IMR-90 (cell line): Measurements from ENCODE around the gene NEO1. TPM values are rescaled to one million over a fixed set of nuclear protein-coding genes. Genes with fewer than 3 reads are reported as not detected.

ENCODE experiments used
- ATAC-seq: fragments of 200-7000 bp; cut with Tn5 transposase; 2 replicates; pipeline ENCODE4 v1.9.1; 2020; ENCODE audit warnings: low read depth, mild to moderate bottlenecking, moderate library complexity
- BruUV-seq: library from RNA; stranded (reverse); fragments of 400-500 nt; replicated peaks from 2 replicates; lab custom pipeline; 2021; lab: Mats Ljungman, UMichigan
- CTCF ChIA-PET: fragments of 300-600 bp; formaldehyde crosslinking; extraction: SDS; loops from one replicate; lab custom pipeline; 2021; ENCODE audit warnings: antibody characterized with exemption; lab: Yijun Ruan, JAX
- POLR2A ChIA-PET: fragments of 300-600 bp; sonication (Branson Sonifier 250); formaldehyde crosslinking; loops from one replicate; lab custom pipeline; 2022; ENCODE audit warnings: antibody characterized with exemption; ENCODE audit not compliant: unreplicated experiment; lab: Charles Lee
- DNase-seq: peaks from one replicate; pipeline ENCODE4 v3.0.0; 2013
- H2AFZ ChIP-seq: replicated peaks from 2 replicates; pipeline ENCODE3; 2013; ENCODE audit warnings: low read length, mild to moderate bottlenecking; ENCODE audit not compliant: poor library complexity
- H2AK5ac ChIP-seq: 2 replicates; pipeline ENCODE4 v1.6.1; 2013; ENCODE audit warnings: low read depth, low read length, inconsistent platforms
- H2AK9ac ChIP-seq: replicated peaks from 2 replicates; pipeline ENCODE3; 2013; ENCODE audit warnings: mild to moderate bottlenecking, low read depth, low read length, moderate library complexity; ENCODE audit not compliant: poor library complexity
- H2BK120ac ChIP-seq: 2 replicates; pipeline ENCODE4 v1.6.1; 2013; ENCODE audit warnings: low read depth, low read length, inconsistent platforms
- H2BK15ac ChIP-seq: 3 replicates; pipeline ENCODE4 v1.6.1; 2013; ENCODE audit warnings: low read depth, low read length, inconsistent platforms
- H2BK20ac ChIP-seq: 2 replicates; pipeline ENCODE4 v1.6.1; 2013; ENCODE audit warnings: low read depth, mild to moderate bottlenecking, inconsistent platforms, low read length, moderate library complexity
- H2BK5ac ChIP-seq: 2 replicates; pipeline ENCODE4 v1.6.1; 2013; ENCODE audit warnings: mild to moderate bottlenecking, low read depth, low read length, inconsistent platforms; ENCODE audit not compliant: poor library complexity, severe bottlenecking
- H3K14ac ChIP-seq: replicated peaks from 2 replicates; pipeline ENCODE4 v1.6.1; 2013; ENCODE audit warnings: low read depth, low read length, inconsistent platforms
- H3K18ac ChIP-seq: 2 replicates; pipeline ENCODE4 v1.6.1; 2013; ENCODE audit warnings: low read depth, low read length, control low read depth
- H3K23ac ChIP-seq: 2 replicates; pipeline ENCODE4 v1.6.1; 2013; ENCODE audit warnings: low read depth, low read length, inconsistent platforms
- H3K27ac ChIP-seq: 2 replicates; pipeline ENCODE4 v1.5.1; 2013; ENCODE audit warnings: mild to moderate bottlenecking, control low read depth, low read length; ENCODE audit not compliant: insufficient read depth
- H3K27me3 ChIP-seq: 2 replicates; pipeline ENCODE4 v1.6.1; 2013; ENCODE audit warnings: low read length; ENCODE audit not compliant: control insufficient read depth, insufficient read depth
- H3K36me3 ChIP-seq: 2 replicates; pipeline ENCODE4 v1.6.1; 2013; ENCODE audit warnings: low read length, mixed read lengths; ENCODE audit not compliant: control insufficient read depth, insufficient read depth
- H3K4ac ChIP-seq: 2 replicates; pipeline ENCODE4 v1.6.1; 2013; ENCODE audit warnings: low read depth, low read length, inconsistent platforms
- H3K4me1 ChIP-seq: 2 replicates; pipeline ENCODE4 v1.6.1; 2013; ENCODE audit warnings: low read length, mixed read lengths; ENCODE audit not compliant: control insufficient read depth, insufficient read depth
- H3K4me2 ChIP-seq: 2 replicates; pipeline ENCODE4 v1.6.1; 2013; ENCODE audit warnings: low read depth, mild to moderate bottlenecking, control low read depth, low read length, moderate library complexity
- H3K4me3 ChIP-seq: 2 replicates; pipeline ENCODE4 v1.5.1; 2013; ENCODE audit warnings: low read depth, mild to moderate bottlenecking, control low read depth, low read length, moderate library complexity; ENCODE audit not compliant: insufficient read depth
- H3K56ac ChIP-seq: 2 replicates; pipeline ENCODE4 v1.6.1; 2013; ENCODE audit warnings: low read length, inconsistent platforms; ENCODE audit not compliant: insufficient read depth; ENCODE audit errors: extremely low read depth
- H3K79me1 ChIP-seq, 2 experiments: 2 replicates each; pipeline ENCODE4 v1.6.1; 2013; ENCODE audit warnings: low read length in 2 of 2, inconsistent platforms in 1 of 2, low read depth in 1 of 2
- H3K9ac ChIP-seq: 2 replicates; pipeline ENCODE4 v1.6.1; 2013; ENCODE audit warnings: low read depth, low read length, control low read depth
- H3K9me1 ChIP-seq: 2 replicates; pipeline ENCODE4 v1.6.1; 2013; ENCODE audit warnings: low read length, inconsistent platforms; ENCODE audit not compliant: insufficient read depth
- H3K9me3 ChIP-seq: 2 replicates; pipeline ENCODE4 v1.6.1; 2013; ENCODE audit warnings: low read length; ENCODE audit not compliant: control insufficient read depth, insufficient read depth
- H4K20me1 ChIP-seq: 2 replicates; pipeline ENCODE4 v1.6.1; 2013; ENCODE audit warnings: low read length, inconsistent platforms; ENCODE audit not compliant: insufficient read depth
- H4K5ac ChIP-seq: 2 replicates; pipeline ENCODE4 v1.6.1; 2013; ENCODE audit warnings: mild to moderate bottlenecking, low read depth, low read length, control low read depth
- H4K8ac ChIP-seq, 2 experiments: 2 replicates each; pipeline ENCODE4 v1.6.1; 2013; ENCODE audit warnings: low read depth in 2 of 2, low read length in 2 of 2, control low read depth in 1 of 2, inconsistent platforms in 1 of 2
- H4K91ac ChIP-seq: 2 replicates; pipeline ENCODE4 v1.6.1; 2013; ENCODE audit warnings: low read depth, low read length, inconsistent platforms; ENCODE audit not compliant: insufficient read depth
- BHLHE40 ChIP-seq: fragments of 150-350 bp; IDR thresholded peaks from 2 replicates; pipeline ENCODE4 v1.6.1; 2016; ENCODE audit warnings: mild to moderate bottlenecking, low read depth, low read length
- CEBPB ChIP-seq: IDR thresholded peaks from 2 replicates; pipeline ENCODE4 v1.6.1; 2012; ENCODE audit warnings: low read depth, low read length, improper control_type of control experiment
- CHD1 ChIP-seq: IDR thresholded peaks from 2 replicates; pipeline ENCODE4 v1.6.1; 2012; ENCODE audit warnings: low read depth, low read length, improper control_type of control experiment
- CTCF ChIP-seq: conservative IDR thresholded peaks from 2 replicates; pipeline ENCODE4 v1.5.1; 2012; ENCODE audit warnings: mild to moderate bottlenecking, low read depth, low read length, improper control_type of control experiment
- ELK1 ChIP-seq: fragments of 150-350 bp; IDR thresholded peaks from 2 replicates; pipeline ENCODE4 v1.6.1; 2016; ENCODE audit warnings: low read depth, mild to moderate bottlenecking, low read length, moderate library complexity, borderline replicate concordance
- FOS ChIP-seq: fragments of 150-350 bp; IDR thresholded peaks from 2 replicates; pipeline ENCODE4 v1.6.1; 2016; ENCODE audit warnings: low read depth, low read length
- MAFK ChIP-seq: IDR thresholded peaks from 2 replicates; pipeline ENCODE4 v1.6.1; 2012; ENCODE audit warnings: low read depth, low read length, improper control_type of control experiment
- MAZ ChIP-seq: IDR thresholded peaks from 2 replicates; pipeline ENCODE4 v1.6.1; 2012; ENCODE audit warnings: low read depth, mild to moderate bottlenecking, low read length, improper control_type of control experiment, moderate library complexity, borderline replicate concordance
- MXI1 ChIP-seq: IDR thresholded peaks from 2 replicates; pipeline ENCODE4 v1.6.1; 2012; ENCODE audit warnings: low read depth, mild to moderate bottlenecking, low read length, moderate library complexity, borderline replicate concordance
- NFE2L2 ChIP-seq: fragments of 150-350 bp; IDR thresholded peaks from 2 replicates; pipeline ENCODE4 v1.6.1; 2016; ENCODE audit warnings: low read depth, mild to moderate bottlenecking, low read length
- POLR2A ChIP-seq: IDR thresholded peaks from 2 replicates; pipeline ENCODE4 v1.6.1; 2012; ENCODE audit warnings: mild to moderate bottlenecking, low read depth, low read length
- RAD21 ChIP-seq: IDR thresholded peaks from 2 replicates; pipeline ENCODE4 v1.6.1; 2012; ENCODE audit warnings: low read length, improper control_type of control experiment
- RCOR1 ChIP-seq: IDR thresholded peaks from 2 replicates; pipeline ENCODE4 v1.6.1; 2012; ENCODE audit warnings: mild to moderate bottlenecking, low read length, improper control_type of control experiment; ENCODE audit not compliant: insufficient replicate concordance
- RFX5 ChIP-seq: IDR thresholded peaks from 2 replicates; pipeline ENCODE4 v1.8.0; 2012; ENCODE audit warnings: low read depth, mild to moderate bottlenecking, low read length, moderate library complexity
- SMC3 ChIP-seq: fragments of 150-350 bp; IDR thresholded peaks from 2 replicates; pipeline ENCODE4 v1.6.1; 2016; ENCODE audit warnings: low read depth, mild to moderate bottlenecking, antibody characterized with exemption, low read length, moderate library complexity
- dilution Hi-C: fragments of 300-500 bp; cut with HindIII; formaldehyde crosslinking; loops from one replicate; pipeline ENCODE4 v1.14.3; 2018; ENCODE audit warnings: low sequenced_read_pairs; ENCODE audit not compliant: unreplicated experiment
- in situ Hi-C: fragments of 300-500 bp; cut with MboI; formaldehyde crosslinking; loops from 3 replicates; pipeline ENCODE4 v1.14.3; 2019; ENCODE audit warnings: low sequenced_read_pairs, inconsistent platforms, mixed read lengths
- intact Hi-C: fragments of 100-400 bp; cut with micrococcal nuclease; formaldehyde crosslinking; loops from 2 replicates; pipeline ENCODE4 v1.10.0; 2022
- polyA plus RNA-seq, 3 experiments: library from polyadenylated mRNA; depleted of rRNA; stranded (reverse); fragments of >200 nt; gene quantifications; 2 replicates each; pipeline ENCODE4 v1.2.3, GENCODE V29; 2012; ENCODE audit warnings: low replicate concordance in 1 of 3
- total RNA-seq: library from RNA; depleted of rRNA; stranded (reverse); fragments of >200 nt; gene quantifications from 2 replicates; pipeline ENCODE4 v1.2.3, GENCODE V29; 2012
- TF ChIP-seq, protein P1 (sequence below): fragments of 150-350 bp; IDR thresholded peaks from 2 replicates; pipeline ENCODE4 v1.6.1; 2017; ENCODE audit warnings: mild to moderate bottlenecking, antibody characterized with exemption, low read length, low read depth

The NEO1 gene
- total and polyA plus RNA-seq, 2 of the 4 experiments (the other 2 are of a cell fraction), result 16.3 to 18.5 TPM

DNA sequence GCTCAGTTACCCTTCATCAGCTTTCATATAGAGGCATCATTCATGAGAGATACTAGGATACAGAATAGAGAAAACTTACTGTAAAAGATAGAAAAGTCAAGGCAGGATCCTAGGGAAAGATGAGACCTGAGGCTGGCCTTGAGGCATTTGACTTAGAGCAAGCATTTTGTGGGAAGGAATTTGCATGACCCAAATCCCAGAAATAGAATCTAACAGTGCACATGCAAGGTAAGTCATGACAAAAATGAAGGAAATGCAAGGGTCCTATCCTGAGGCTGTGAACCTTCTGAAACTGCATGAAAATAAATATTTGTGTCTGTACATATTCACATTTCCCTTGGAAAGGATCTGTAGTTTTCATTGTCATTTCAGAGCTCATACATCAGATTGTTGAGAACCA is 194.2 kb downstream of the NEO1 start:
- Histone ChIP-seq H3K9ac (no peak overlapping the region), H3K14ac (no peak overlapping the region), H4K5ac (no peak overlapping the region), H4K91ac (no peak overlapping the region), H4K8ac (no peak overlapping the region), H2AK9ac (no peak overlapping the region), H4K20me1 (no peaks in the 10 kb centered on the region), H2BK120ac (no peak overlapping the region), H3K9me1 (no peaks in the 10 kb centered on the region), H3K27me3 (no peaks in the 10 kb centered on the region), H3K4me3 (no peak overlapping the region), H3K56ac (no peak overlapping the region), H2BK20ac (no peak overlapping the region), H3K27ac (no peak overlapping the region), H3K9me3 (no peaks in the 10 kb centered on the region), H2BK5ac (no peak overlapping the region), H2AK5ac (no peak overlapping the region), H2BK15ac (no peak overlapping the region), H3K18ac (no peak overlapping the region), H2AFZ (no peak overlapping the region), H3K4me2 (no peak overlapping the region), H3K23ac (no peak overlapping the region), H3K36me3 (peaks cover 1% of the 10 kb centered on the region; the same call in 1 of the 2 replicates), H3K79me1 (no peaks in the 10 kb centered on the region), H3K4me1 (no peaks in the 10 kb centered on the region), H3K4ac (no peak overlapping the region)
- intact Hi-C loops, result loop anchor here (10.0 kb wide), 1 partner anchor 522 kb away; no protein-coding TSS in a partner anchor
- BruUV-seq, result no TSS peak
- ChIA-PET POLR2A (interaction anchor here (0.7 kb wide), 1 partner anchor 127 kb away, joined by 3 read pairs; no protein-coding TSS in a partner anchor), CTCF (interaction anchor here (0.6 kb wide), 1 partner anchor 784 kb away, joined by 3 read pairs; no protein-coding TSS in a partner anchor)
- ATAC-seq (no peak), DNase-seq (no peak)
- TF ChIP-seq MAFK, result no peak
- TF ChIP-seq MXI1, result no peak
- TF ChIP-seq, protein P1, sequence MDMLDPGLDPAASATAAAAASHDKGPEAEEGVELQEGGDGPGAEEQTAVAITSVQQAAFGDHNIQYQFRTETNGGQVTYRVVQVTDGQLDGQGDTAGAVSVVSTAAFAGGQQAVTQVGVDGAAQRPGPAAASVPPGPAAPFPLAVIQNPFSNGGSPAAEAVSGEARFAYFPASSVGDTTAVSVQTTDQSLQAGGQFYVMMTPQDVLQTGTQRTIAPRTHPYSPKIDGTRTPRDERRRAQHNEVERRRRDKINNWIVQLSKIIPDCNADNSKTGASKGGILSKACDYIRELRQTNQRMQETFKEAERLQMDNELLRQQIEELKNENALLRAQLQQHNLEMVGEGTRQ, result no peak
- no peak for TF ChIP-seq FOS
- no peak for TF ChIP-seq CHD1
- TF ChIP-seq RCOR1, result no peak
- no peak for TF ChIP-seq RAD21
- no peak for TF ChIP-seq NFE2L2
- no peak for TF ChIP-seq POLR2A
- TF ChIP-seq SMC3, result no peak
- no peak for TF ChIP-seq MAZ
- no peak for TF ChIP-seq ELK1
- no peak for TF ChIP-seq BHLHE40
- TF ChIP-seq CEBPB, result no peak
- TF ChIP-seq RFX5, result no peak
- TF ChIP-seq CTCF, result no peak
- in situ Hi-C loops, result no loop called here
- dilution Hi-C loops, result no loop called here
